Neural cell (in vitro differentiated cells): ENCODE data around the gene ACTRT1. TPM values are rescaled to one million over a fixed set of nuclear protein-coding genes. Genes with fewer than 3 reads are reported as not detected.

Experiments used
- H2AFZ ChIP-seq: fragments of 200-600, 300-800 bp; sonication (generic), shearing (Covaris generic); 2 replicates; pipeline ENCODE4 v1.6.0; 2014; ENCODE audit warnings: low read depth, mild to moderate bottlenecking, antibody characterized with exemption, low read length, moderate library complexity
- H3F3A ChIP-seq: fragments of 200-600 bp; shearing (Covaris generic); 2 replicates; pipeline ENCODE4 v1.6.1; 2016; ENCODE audit warnings: mild to moderate bottlenecking, moderate library complexity, mixed read lengths, antibody characterized with exemption, low read length; ENCODE audit not compliant: insufficient read depth, poor library complexity, severe bottlenecking
- H3K27ac ChIP-seq: fragments of 200-600, 300-800 bp; sonication (generic), shearing (Covaris generic); 2 replicates; pipeline ENCODE4 v1.5.1; 2014; ENCODE audit warnings: mild to moderate bottlenecking, low read length, moderate library complexity
- H3K27me3 ChIP-seq: fragments of 300-800, 200-600 bp; sonication (generic), shearing (Covaris generic); 2 replicates; pipeline ENCODE4 v1.6.0; 2014; ENCODE audit warnings: mild to moderate bottlenecking, low read depth, low read length, moderate library complexity; ENCODE audit not compliant: insufficient read depth
- H3K36me3 ChIP-seq: fragments of 300-800, 200-600 bp; sonication (generic), shearing (Covaris generic); 2 replicates; pipeline ENCODE4 v1.5.1; 2014; ENCODE audit warnings: mild to moderate bottlenecking, antibody characterized with exemption, low read length, moderate library complexity; ENCODE audit not compliant: insufficient read depth
- H3K4me2 ChIP-seq: fragments of 300-800, 200-600 bp; sonication (generic), shearing (Covaris generic); 2 replicates; pipeline ENCODE4 v1.6.0; 2014; ENCODE audit warnings: mild to moderate bottlenecking, low read length
- H3K4me3 ChIP-seq: fragments of 300-800, 200-600 bp; sonication (generic), shearing (Covaris generic); 2 replicates; pipeline ENCODE4 v1.5.1; 2014; ENCODE audit warnings: mild to moderate bottlenecking, low read length, moderate library complexity
- H3K79me2 ChIP-seq: fragments of 200-600 bp; shearing (Covaris generic); replicated peaks from 2 replicates; pipeline ENCODE4 v1.6.0; 2014; ENCODE audit warnings: mild to moderate bottlenecking, low read length, moderate library complexity; ENCODE audit not compliant: insufficient read depth
- H3K9ac ChIP-seq: fragments of 300-800, 200-600 bp; sonication (generic), shearing (Covaris generic); 2 replicates; pipeline ENCODE4 v1.6.1; 2016; ENCODE audit warnings: mild to moderate bottlenecking, low read length, mixed read lengths
- H3K9me2 ChIP-seq: fragments of 200-600 bp; shearing (Covaris generic); 2 replicates; pipeline ENCODE4 v1.6.1; 2016; ENCODE audit warnings: mild to moderate bottlenecking, low read length, mixed read lengths; ENCODE audit not compliant: insufficient read depth
- H3K9me3 ChIP-seq: fragments of 200-600, 300-800 bp; sonication (generic), shearing (Covaris generic); 2 replicates; pipeline ENCODE4 v1.6.1; 2016; ENCODE audit warnings: mild to moderate bottlenecking, mixed run types, low read length, moderate library complexity, mixed read lengths
- H4K20me1 ChIP-seq: fragments of 200-600 bp; shearing (Covaris generic); 2 replicates; pipeline ENCODE4 v1.6.1; 2016; ENCODE audit warnings: mild to moderate bottlenecking, mixed run types; ENCODE audit not compliant: insufficient read depth
- CTCF ChIP-seq: fragments of 450-650 bp; IDR thresholded peaks from 2 replicates; pipeline ENCODE4 v1.5.1; 2014; ENCODE audit warnings: antibody characterized with exemption, mild to moderate bottlenecking, moderate library complexity; ENCODE audit not compliant: poor library complexity, severe bottlenecking
- EP300 ChIP-seq: fragments of 450-650 bp; conservative IDR thresholded peaks from 2 replicates; pipeline ENCODE4 v1.6.1; 2014; ENCODE audit warnings: antibody characterized with exemption, mild to moderate bottlenecking, moderate library complexity; ENCODE audit not compliant: poor library complexity, severe bottlenecking
- EZH2 ChIP-seq: fragments of 200-600, 300-800 bp; shearing (Covaris generic), sonication (generic); IDR thresholded peaks from 2 replicates; pipeline ENCODE4 v1.6.1; 2014; ENCODE audit warnings: antibody characterized with exemption, low read length, borderline replicate concordance, mild to moderate bottlenecking; ENCODE audit not compliant: insufficient read depth, poor library complexity, severe bottlenecking
- MXI1 ChIP-seq: fragments of 450-650 bp; conservative IDR thresholded peaks from 2 replicates; pipeline ENCODE4 v1.6.1; 2014; ENCODE audit warnings: antibody characterized with exemption, mild to moderate bottlenecking; ENCODE audit not compliant: poor library complexity, severe bottlenecking
- POLR2AphosphoS5 ChIP-seq: IDR thresholded peaks from 2 replicates; pipeline ENCODE4 v1.6.1; 2012
- RAD21 ChIP-seq: fragments of 450-650 bp; conservative IDR thresholded peaks from 2 replicates; pipeline ENCODE4 v1.6.1; 2014; ENCODE audit warnings: antibody characterized with exemption, mild to moderate bottlenecking, moderate library complexity
- REST ChIP-seq: IDR thresholded peaks from 2 replicates; pipeline ENCODE4 v1.6.1; 2012; ENCODE audit warnings: borderline replicate concordance
- SMC3 ChIP-seq: fragments of 450-650 bp; conservative IDR thresholded peaks from 2 replicates; pipeline ENCODE4 v1.6.1; 2014; ENCODE audit warnings: antibody characterized with exemption, mild to moderate bottlenecking, moderate library complexity; ENCODE audit not compliant: poor library complexity
- TAF1 ChIP-seq: IDR thresholded peaks from 2 replicates; pipeline ENCODE4 v1.6.1; 2012; ENCODE audit warnings: low read depth
- polyA minus RNA-seq: library from RNA; depleted of rRNA, polyadenylated mRNA; stranded (reverse); fragments of >200 nt; gene quantifications from 2 replicates; pipeline ENCODE4 v1.2.3, GENCODE V29; 2014
- polyA plus RNA-seq: library from polyadenylated mRNA; depleted of rRNA; stranded (reverse); fragments of >200 nt; gene quantifications from 2 replicates; pipeline ENCODE4 v1.2.3, GENCODE V29; 2014

ACTRT1 gene
- not detected in 2 replicates for polyA plus RNA-seq
- polyA minus RNA-seq = 0.49 TPM in 1 of 2 replicates, not detected in the other

- no peaks in the 10 kb centered on the region for H3K36me3 ChIP-seq
- no peaks in the 10 kb centered on the region for H3F3A ChIP-seq
- H3K9ac ChIP-seq = no peak within 1 kb of the TSS
- no peak within 1 kb of the TSS for H2AFZ ChIP-seq
- no peak within 1 kb of the TSS for H3K4me3 ChIP-seq
- H3K4me2 ChIP-seq = no peak within 1 kb of the TSS
- TF ChIP-seq SMC3 = no peak
- no peak for TF ChIP-seq TAF1
- no peak for TF ChIP-seq REST
- TF ChIP-seq CTCF = no peak
- TF ChIP-seq EZH2 = no peak
- no peak for TF ChIP-seq RAD21
- no peak for TF ChIP-seq POLR2AphosphoS5
- TF ChIP-seq MXI1 = no peak
- TF ChIP-seq EP300 = no peak
- H3K9me2 ChIP-seq = no peaks in the 10 kb centered on the region
- no peak within 1 kb of the TSS for H3K27ac ChIP-seq
- no peaks in the 10 kb centered on the region for H3K79me2 ChIP-seq
- H3K9me3 ChIP-seq = no peaks in the 10 kb centered on the region
- H4K20me1 ChIP-seq = no peaks in the 10 kb centered on the region
- H3K27me3 ChIP-seq = no peaks in the 10 kb centered on the region
Observed at GRCh38 chrX:128052303-128052702, at the start of gene ACTRT1. Gene ACTRT1 (minus strand): TSS chrX:128052403. CDS start chrX:128052206, 197 bp downstream.

- Histone ChIP-seq H4K20me1 (no peaks in the 10 kb centered on the region), H3K27ac (no peak overlapping the region), H3K36me3 (no peaks in the 10 kb centered on the region), H3K27me3 (no peaks in the 10 kb centered on the region), H3K79me2 (no peaks in the 10 kb centered on the region), H3K4me3 (no peak overlapping the region), H3K9ac (no peak overlapping the region), H3K9me2 (no peaks in the 10 kb centered on the region), H2AFZ (no peak overlapping the region), H3K4me2 (no peak overlapping the region), H3F3A (no peaks in the 10 kb centered on the region), H3K9me3 (no peaks in the 10 kb centered on the region)
- TF ChIP-seq TAF1 (no peak), MXI1 (no peak), EZH2 (no peak), EP300 (no peak), POLR2AphosphoS5 (no peak), SMC3 (no peak)
Observed at GRCh38 chrX:128078545-128078944, 26.3 kb upstream of the ACTRT1 start.
